NB4 (cell line): ENCODE results near the gene MYRF.

Experiments used
- DNase-seq: peaks from one replicate; pipeline ENCODE4 v3.0.0; 2010; ENCODE audit warnings: low read depth
- H3K4me3 ChIP-seq: one replicate; pipeline ENCODE4 v1.5.1; 2011; ENCODE audit warnings: mild to moderate bottlenecking, low read depth, low read length, moderate library complexity
- MYC ChIP-seq: IDR thresholded peaks from 2 replicates; pipeline ENCODE4 v1.6.1; 2011; ENCODE audit warnings: low read depth, low read length
- POLR2A ChIP-seq: IDR thresholded peaks from 2 replicates; pipeline ENCODE4 v1.6.1; 2011; ENCODE audit warnings: mild to moderate bottlenecking; ENCODE audit not compliant: insufficient read length; ENCODE audit errors: extremely low read depth
- TF ChIP-seq, protein P1 (sequence below): IDR thresholded peaks from one replicate; pipeline ENCODE4 v1.5.1; 2012; ENCODE audit warnings: low read depth, low read length
- TF ChIP-seq, protein P2 (sequence below): IDR thresholded peaks from 2 replicates; pipeline ENCODE4 v1.6.1; 2011; ENCODE audit warnings: low read depth, low read length

MYRF gene

DNA sequence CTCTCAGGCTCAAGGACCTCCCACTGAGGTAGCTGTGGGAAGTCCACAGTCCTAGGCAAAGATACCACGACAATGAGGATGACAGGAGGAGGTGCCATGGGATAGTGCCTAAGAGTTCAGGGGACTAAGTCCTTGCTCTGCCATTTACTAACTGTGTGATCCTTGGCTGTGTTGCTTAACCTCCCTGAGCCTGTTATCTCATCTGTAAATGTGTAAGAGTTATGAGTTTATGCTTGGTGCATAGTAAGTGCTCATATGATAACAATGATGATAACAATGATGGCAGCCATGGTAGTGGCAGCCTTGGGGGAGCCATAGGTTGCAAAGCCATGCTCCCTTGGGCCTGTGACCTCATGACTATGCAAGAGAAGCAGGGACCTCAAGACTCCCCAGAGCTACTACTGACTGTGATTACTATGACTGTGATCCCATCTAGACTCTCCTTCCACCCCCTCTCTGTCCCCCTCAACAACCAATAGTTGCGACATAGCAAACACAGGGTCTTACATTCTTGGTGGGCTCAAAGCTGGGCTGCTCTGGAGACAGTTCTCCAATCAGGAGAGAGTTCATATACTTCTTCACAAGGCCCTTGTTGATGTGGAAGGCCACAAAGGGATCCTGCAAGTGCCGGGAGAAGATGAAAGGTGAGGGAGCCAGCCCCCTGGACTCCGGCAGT lies 60.4 kb downstream of the MYRF start:
- no peak overlapping the region for H3K4me3 ChIP-seq
- no peak for DNase-seq
- TF ChIP-seq MYC: no peak
- TF ChIP-seq, protein P1, sequence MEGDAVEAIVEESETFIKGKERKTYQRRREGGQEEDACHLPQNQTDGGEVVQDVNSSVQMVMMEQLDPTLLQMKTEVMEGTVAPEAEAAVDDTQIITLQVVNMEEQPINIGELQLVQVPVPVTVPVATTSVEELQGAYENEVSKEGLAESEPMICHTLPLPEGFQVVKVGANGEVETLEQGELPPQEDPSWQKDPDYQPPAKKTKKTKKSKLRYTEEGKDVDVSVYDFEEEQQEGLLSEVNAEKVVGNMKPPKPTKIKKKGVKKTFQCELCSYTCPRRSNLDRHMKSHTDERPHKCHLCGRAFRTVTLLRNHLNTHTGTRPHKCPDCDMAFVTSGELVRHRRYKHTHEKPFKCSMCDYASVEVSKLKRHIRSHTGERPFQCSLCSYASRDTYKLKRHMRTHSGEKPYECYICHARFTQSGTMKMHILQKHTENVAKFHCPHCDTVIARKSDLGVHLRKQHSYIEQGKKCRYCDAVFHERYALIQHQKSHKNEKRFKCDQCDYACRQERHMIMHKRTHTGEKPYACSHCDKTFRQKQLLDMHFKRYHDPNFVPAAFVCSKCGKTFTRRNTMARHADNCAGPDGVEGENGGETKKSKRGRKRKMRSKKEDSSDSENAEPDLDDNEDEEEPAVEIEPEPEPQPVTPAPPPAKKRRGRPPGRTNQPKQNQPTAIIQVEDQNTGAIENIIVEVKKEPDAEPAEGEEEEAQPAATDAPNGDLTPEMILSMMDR: no peak
- TF ChIP-seq, protein P2, sequence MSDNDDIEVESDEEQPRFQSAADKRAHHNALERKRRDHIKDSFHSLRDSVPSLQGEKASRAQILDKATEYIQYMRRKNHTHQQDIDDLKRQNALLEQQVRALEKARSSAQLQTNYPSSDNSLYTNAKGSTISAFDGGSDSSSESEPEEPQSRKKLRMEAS: no peak
- no peak for TF ChIP-seq POLR2A

DNA sequence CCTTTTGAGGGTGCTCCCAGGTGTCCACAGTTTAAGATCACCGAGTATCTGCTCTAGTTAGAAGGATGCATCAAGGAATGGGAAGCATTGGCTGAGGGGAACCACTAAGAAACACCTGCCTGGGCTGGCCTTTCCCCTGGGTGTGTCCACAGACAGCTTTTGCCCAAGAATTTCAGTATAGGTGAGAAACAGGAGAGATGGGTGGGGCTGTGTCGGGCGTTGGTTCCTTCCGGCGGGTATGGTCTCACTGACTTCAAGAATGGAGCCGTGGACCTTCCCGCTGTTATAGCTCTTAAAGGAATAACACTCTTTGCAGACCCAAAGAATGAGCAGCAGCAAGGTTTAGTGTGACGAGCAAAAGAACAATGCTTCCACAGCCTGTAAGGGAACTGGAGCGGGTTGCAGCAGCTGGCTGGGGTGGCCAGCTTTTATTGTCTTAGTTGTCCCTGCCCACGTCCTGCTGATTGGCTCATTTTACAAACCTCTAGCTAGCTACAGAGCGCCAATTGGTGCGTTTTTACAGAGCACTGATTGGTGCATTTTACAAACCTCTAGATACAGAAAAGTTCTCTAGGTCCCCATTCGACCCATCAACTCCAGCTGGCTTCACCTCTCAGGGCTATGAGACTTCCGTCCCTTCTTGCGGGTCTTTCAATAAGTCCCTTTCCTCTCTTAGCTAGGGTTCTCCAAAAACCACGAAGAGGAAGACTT lies 62.0 kb downstream of the MYRF start:
- peak; percentile 61 for DNase-seq
- TF ChIP-seq MYC (no peak), POLR2A (no peak)
- TF ChIP-seq, protein P2: no peak
- TF ChIP-seq, protein P1: no peak
- peak overlapping the region; percentile 72 for H3K4me3 ChIP-seq

DNA sequence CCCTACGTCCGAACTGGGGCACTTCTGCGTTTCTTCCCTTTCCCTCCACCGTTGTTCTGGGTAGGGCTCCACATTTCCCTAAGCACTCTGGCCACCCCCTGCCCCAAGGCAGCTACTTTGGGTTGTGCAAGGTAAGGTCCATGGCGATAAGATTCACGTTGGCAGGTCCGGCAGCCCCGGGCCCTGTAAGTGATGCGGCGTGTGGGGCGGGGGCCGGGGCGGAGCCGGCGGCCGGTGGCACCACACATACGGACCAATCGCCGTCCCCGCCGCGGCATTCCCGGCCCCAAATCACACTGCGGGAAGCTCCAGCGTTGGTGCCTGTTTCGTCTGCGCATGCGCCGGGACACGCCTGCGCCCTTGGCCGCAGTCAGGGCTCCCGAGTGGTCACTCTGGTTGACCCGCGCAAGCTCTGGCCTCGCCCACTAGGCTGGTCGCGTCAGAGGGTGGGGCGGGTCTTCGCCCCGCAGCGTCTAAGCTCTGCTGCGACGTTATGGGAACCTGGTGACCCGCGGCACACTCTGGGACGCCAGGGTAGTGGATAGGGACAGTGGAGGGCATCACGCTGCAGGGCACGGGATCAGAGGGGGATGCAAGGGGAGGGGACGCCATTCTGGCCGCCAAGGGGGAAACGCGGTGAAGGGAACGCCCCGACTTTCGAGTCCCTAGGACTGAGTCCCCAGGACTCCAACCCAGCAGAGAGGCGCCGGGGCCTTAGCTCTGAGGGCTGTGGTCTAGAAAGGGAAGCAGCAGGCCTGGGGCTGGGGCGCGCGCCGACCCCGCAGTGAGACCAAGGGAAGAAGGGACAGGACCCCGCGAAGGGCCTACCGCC lies 62.7 kb downstream of the MYRF start:
- H3K4me3 ChIP-seq: peak overlapping the region; percentile 72
- TF ChIP-seq, protein P2: no peak
- TF ChIP-seq, protein P1: no peak
- TF ChIP-seq POLR2A (no peak), MYC (no peak)
- DNase-seq: peak; percentile 88

DNA sequence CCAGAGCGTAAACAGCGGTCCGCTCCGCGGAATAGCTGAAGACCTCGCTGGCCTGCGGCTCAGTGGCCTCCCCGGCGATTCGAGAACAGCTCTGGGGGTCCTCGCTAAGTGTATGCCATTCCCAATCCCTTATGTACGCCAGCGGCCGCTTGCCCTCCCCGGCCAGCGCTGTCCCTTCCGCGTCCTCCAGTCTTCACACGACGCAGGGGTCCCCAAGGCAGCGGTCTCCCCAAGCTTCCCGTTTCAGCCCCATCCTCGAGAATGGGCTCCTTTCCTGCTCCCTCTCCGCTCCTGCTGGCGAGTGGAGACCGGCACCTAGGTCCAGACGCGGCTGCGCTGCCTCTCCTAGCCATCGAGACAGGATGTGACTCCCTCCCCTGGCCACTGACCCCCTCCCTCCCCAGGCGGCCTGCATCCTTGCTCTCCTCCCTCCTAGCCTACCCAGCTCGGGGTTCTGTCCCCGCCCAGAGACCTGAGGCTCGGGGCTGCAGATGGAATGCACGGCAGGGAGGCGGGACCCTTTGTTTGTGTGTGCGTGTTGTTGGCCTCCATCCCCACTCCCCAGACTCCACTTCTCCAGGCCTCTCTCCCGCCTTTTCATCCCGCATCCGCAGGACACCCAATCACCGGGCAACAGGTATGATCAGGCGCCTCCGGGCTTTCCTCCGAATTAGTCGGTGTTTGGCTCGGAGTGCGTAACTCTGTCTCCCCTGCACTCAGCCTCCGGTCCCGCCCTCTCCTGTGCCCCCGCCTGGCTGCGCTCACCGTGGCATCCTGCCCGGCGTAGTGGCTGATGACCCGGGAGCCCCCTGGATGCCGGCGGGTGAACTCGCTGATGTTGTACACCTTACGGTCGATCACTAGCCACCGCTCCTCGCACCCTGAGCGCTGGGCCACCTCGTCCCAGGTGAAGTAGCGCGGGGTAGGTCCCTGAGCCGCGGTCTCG lies 63.6 kb downstream of the MYRF start:
- peak overlapping the region; percentile 72 for H3K4me3 ChIP-seq
- peak; percentile 74 for DNase-seq
- TF ChIP-seq, protein P2: no peak
- TF ChIP-seq, protein P1: peak; percentile 4
